ENCODE measurements around the gene DISC1. TPM values are rescaled to one million over a fixed set of nuclear protein-coding genes. Genes with fewer than 3 reads are reported as not detected.

The DISC1 gene
- total and polyA plus RNA-seq, 12 donors: 1.0 to 21.0 (median 9.7) TPM

DNA sequence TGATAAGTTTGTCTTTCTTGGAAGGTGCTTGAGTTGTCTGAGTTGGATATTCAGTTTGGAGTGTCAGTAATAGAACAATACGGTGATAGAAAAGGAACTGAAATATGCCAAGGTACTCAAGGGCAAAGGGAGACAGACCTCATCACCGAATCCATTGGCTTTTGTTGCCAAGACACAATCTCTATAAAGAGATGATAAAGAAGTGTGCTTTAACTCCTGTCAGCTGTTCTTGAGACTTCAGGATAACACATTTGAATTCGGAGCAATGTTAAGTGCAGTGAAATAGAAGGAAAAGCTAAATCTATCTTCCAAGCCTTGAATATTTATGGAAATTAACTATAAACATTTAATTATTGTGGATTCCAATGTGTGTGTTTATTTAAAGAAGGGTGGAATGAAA lies 194.7 kb downstream of the DISC1 start:
- 74 to 81% (median 78%) methylated on average over 3 of the region's 3 CpGs for WGBS, 4 donors
- H3K36me3 ChIP-seq (replicated peaks in 1 of 2): peaks cover 0 to 3% of the 10 kb centered on the region in 2 donors
- no peak overlapping the region for H3K27ac ChIP-seq
- H3K4me3 ChIP-seq: no peak overlapping the region
- TF ChIP-seq, protein P1, sequence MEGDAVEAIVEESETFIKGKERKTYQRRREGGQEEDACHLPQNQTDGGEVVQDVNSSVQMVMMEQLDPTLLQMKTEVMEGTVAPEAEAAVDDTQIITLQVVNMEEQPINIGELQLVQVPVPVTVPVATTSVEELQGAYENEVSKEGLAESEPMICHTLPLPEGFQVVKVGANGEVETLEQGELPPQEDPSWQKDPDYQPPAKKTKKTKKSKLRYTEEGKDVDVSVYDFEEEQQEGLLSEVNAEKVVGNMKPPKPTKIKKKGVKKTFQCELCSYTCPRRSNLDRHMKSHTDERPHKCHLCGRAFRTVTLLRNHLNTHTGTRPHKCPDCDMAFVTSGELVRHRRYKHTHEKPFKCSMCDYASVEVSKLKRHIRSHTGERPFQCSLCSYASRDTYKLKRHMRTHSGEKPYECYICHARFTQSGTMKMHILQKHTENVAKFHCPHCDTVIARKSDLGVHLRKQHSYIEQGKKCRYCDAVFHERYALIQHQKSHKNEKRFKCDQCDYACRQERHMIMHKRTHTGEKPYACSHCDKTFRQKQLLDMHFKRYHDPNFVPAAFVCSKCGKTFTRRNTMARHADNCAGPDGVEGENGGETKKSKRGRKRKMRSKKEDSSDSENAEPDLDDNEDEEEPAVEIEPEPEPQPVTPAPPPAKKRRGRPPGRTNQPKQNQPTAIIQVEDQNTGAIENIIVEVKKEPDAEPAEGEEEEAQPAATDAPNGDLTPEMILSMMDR (IDR thresholded peaks at IDR 0.05): no peak
- TF ChIP-seq POLR2A (IDR thresholded peaks at IDR 0.05): no peak
- intact Hi-C loops (cut with DNase I): no loop called here
- H3K9me3 ChIP-seq (replicated peaks in 1 of 3): no peaks in the 10 kb centered on the region
- no peaks in the 10 kb centered on the region for H3K27me3 ChIP-seq
- no peaks in the 10 kb centered on the region for H3K4me1 ChIP-seq (replicated peaks in 1 of 2)
- no peak for DNase-seq

DNA sequence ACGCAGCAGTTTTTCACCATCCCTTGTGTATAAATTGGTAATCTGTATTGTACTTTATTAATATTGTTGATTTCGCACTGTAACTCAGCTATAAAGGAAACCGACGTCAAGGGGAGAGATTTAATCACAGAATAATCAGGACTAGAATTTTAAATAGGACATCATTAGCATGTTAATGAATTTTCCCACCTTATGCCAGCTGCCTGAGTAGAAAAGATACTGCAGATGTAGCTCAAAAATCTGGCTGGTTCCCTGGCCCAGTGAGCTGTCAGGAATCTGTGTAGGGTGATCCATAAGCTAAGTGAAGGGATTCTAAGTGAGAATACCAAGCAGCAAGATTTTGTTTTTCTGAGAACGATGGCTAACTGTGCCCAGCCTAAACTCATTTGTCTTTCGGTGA lies 195.5 kb downstream of the DISC1 start:
- Histone ChIP-seq H3K27me3 (no peaks in the 10 kb centered on the region), H3K4me1 (replicated peaks in 1 of 2) (peaks cover 0 to 5% of the 10 kb centered on the region in 2 donors), H3K9me3 (replicated peaks in 1 of 3) (no peaks in the 10 kb centered on the region), H3K36me3 (replicated peaks in 1 of 2) (peaks cover 0 to 3% of the 10 kb centered on the region in 2 donors), H3K4me3 (no peak overlapping the region), H3K27ac (no peak overlapping the region)
- WGBS, 4 donors: 87 to 94% (median 91%) methylated on average over 6 of the region's 6 CpGs
- intact Hi-C loops (cut with DNase I): no loop called here
- TF ChIP-seq, protein P1 (IDR thresholded peaks at IDR 0.05): no peak
- TF ChIP-seq POLR2A (IDR thresholded peaks at IDR 0.05): no peak
- DNase-seq: no peak

DNA sequence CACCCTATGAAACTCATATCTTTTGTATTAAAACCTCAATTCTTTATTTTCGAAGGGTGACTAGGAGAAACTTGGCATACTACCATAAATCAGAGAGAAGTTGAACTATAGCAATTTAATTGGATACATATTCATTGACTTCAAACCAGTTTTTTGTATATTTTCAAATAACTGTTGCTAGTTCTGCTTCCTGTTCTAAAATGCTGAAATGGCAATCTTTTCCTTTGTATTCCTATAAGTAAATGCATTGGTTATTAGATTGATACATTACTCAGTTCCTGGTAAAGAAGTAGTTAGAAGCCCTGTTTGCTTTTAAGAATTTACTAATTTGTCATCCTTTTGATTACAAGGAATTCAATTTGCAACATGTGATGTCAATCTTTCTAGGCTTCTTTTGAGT lies 200.0 kb downstream of the DISC1 start:
- Histone ChIP-seq H3K36me3 (replicated peaks in 1 of 2) (no peaks in the 10 kb centered on the region), H3K4me3 (no peak overlapping the region), H3K9me3 (replicated peaks in 1 of 3) (no peaks in the 10 kb centered on the region), H3K4me1 (replicated peaks in 1 of 2) (peaks cover 11 to 23% of the 10 kb centered on the region in 2 donors), H3K27ac (no peak overlapping the region), H3K27me3 (no peaks in the 10 kb centered on the region)
- TF ChIP-seq, protein P1 (IDR thresholded peaks at IDR 0.05): no peak
- no peak for TF ChIP-seq POLR2A (IDR thresholded peaks at IDR 0.05)
- 91 to 100% (median 96%) methylated on average over 1 of the region's 1 CpG for WGBS, 4 donors
- intact Hi-C loops (cut with DNase I): no loop called here
- no peak for DNase-seq

DNA sequence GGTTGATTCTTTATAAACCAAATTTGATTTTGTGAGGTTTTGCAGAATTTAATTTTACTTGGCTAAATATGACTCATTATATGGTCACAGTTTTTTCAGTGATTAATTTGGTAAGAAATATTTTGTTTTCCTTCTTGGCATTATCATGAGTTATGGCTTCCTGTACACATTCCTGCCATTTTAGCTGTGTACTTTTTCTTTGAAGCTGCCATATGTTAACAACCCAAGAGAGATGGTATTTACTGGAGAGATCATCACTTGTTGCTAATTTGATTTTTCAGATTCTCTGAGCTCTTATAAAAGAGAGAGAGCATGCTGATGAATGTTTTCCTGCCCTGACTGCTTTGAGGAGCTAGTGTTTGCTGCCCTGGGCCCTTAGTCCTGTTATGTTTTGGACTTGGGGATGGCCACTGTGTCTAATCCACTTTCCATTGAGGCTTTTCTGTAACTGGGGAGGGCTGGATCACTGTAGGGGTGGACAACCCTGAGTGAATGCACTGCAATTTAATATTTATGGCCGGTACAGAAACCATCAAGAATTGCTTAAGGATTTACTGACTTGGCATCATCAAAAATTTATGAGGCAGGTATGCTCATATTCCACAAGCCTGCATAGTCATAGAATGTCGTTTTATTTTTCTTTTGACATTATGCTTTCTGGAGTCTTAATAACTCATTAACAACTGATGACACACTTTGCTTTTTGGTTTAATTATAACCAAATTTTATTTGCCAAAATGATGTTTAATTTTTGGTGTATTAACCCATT lies 200.9 kb downstream of the DISC1 start:
- Histone ChIP-seq H3K27ac (peak overlapping the region in 1 of 5 donors; percentile 62), H3K9me3 (replicated peaks in 1 of 3) (no peaks in the 10 kb centered on the region), H3K4me1 (replicated peaks in 1 of 2) (peaks cover 11 to 23% of the 10 kb centered on the region in 2 donors), H3K27me3 (no peaks in the 10 kb centered on the region), H3K36me3 (replicated peaks in 1 of 2) (no peaks in the 10 kb centered on the region), H3K4me3 (no peak overlapping the region)
- DNase-seq: no peak
- TF ChIP-seq, protein P1 (IDR thresholded peaks at IDR 0.05): no peak
- TF ChIP-seq POLR2A (IDR thresholded peaks at IDR 0.05): no peak
- intact Hi-C loops (cut with DNase I): no loop called here
- 27 to 65% (median 46%) methylated on average over 2 of the region's 2 CpGs for WGBS, 4 donors
